ENCODE data around the gene ZBED4. TPM values are rescaled to one million over a fixed set of nuclear protein-coding genes. Genes with fewer than 3 reads are reported as not detected.

ZBED4 gene
- total RNA-seq, 1 donor from 2014 or later, result 4.1 TPM

GRCh38 chr22:49921508-49922278, 68.0 kb downstream of the ZBED4 start:
- DNase-seq, result no peak
- no peaks in the 10 kb centered on the region for H3K9me3 ChIP-seq (replicated peaks)
- H3K4me3 ChIP-seq, result no peak overlapping the region
- H3K27me3 ChIP-seq (ENCODE audit: low read depth), result no peaks in the 10 kb centered on the region
- no peak for TF ChIP-seq CTCF (IDR thresholded peaks at IDR 0.05; ENCODE audit: borderline replicate concordance)
- intact Hi-C loops (cut with micrococcal nuclease), result loop anchor here (10.0 kb wide), 2 partner anchors 73 to 113 kb away; no protein-coding TSS in a partner anchor
- H3K27ac ChIP-seq (replicated peaks), result no peak overlapping the region
- peaks cover 27% of the 10 kb centered on the region for H3K4me1 ChIP-seq
- H3K36me3 ChIP-seq, result peaks cover 49% of the 10 kb centered on the region

- no peak for DNase-seq
- Histone ChIP-seq H3K27me3 (ENCODE audit: low read depth) (no peaks in the 10 kb centered on the region), H3K36me3 (peaks cover 49% of the 10 kb centered on the region), H3K27ac (replicated peaks) (no peak overlapping the region), H3K4me1 (peaks cover 19% of the 10 kb centered on the region), H3K4me3 (no peak overlapping the region), H3K9me3 (replicated peaks) (no peaks in the 10 kb centered on the region)
- TF ChIP-seq CTCF (IDR thresholded peaks at IDR 0.05; ENCODE audit: borderline replicate concordance), result no peak
- intact Hi-C loops (cut with micrococcal nuclease), result loop anchor here (10.0 kb wide), 2 partner anchors 72 to 112 kb away; no protein-coding TSS in a partner anchor
Observed at GRCh38 chr22:49922484-49922883, 68.8 kb downstream of the ZBED4 start.

- intact Hi-C loops (cut with micrococcal nuclease), result loop anchor here (10.0 kb wide), 2 partner anchors 72 to 112 kb away; no protein-coding TSS in a partner anchor
- Histone ChIP-seq H3K36me3 (peaks cover 49% of the 10 kb centered on the region), H3K27ac (replicated peaks) (no peak overlapping the region), H3K27me3 (ENCODE audit: low read depth) (no peaks in the 10 kb centered on the region), H3K4me3 (no peak overlapping the region), H3K9me3 (replicated peaks) (no peaks in the 10 kb centered on the region), H3K4me1 (peaks cover 14% of the 10 kb centered on the region)
- no peak for TF ChIP-seq CTCF (IDR thresholded peaks at IDR 0.05; ENCODE audit: borderline replicate concordance)
- no peak for DNase-seq
Observed at GRCh38 chr22:49922926-49923325, 69.3 kb downstream of the ZBED4 start.

- intact Hi-C loops (cut with micrococcal nuclease), result loop anchor here (10.0 kb wide), 2 partner anchors 71 to 111 kb away; no protein-coding TSS in a partner anchor
- H3K4me3 ChIP-seq, result no peak overlapping the region
Observed at GRCh38 chr22:49923445-49923844, 69.8 kb downstream of the ZBED4 start.

More at GRCh38 chr22:49923445-49923844, 69.8 kb downstream of the ZBED4 start:
- Histone ChIP-seq H3K9me3 (replicated peaks) (no peaks in the 10 kb centered on the region), H3K27ac (replicated peaks) (no peak overlapping the region), H3K27me3 (ENCODE audit: low read depth) (peaks cover under 1% of the 10 kb centered on the region), H3K36me3 (peaks cover 49% of the 10 kb centered on the region), H3K4me1 (peaks cover 13% of the 10 kb centered on the region)
- DNase-seq, result no peak
- TF ChIP-seq CTCF (IDR thresholded peaks at IDR 0.05; ENCODE audit: borderline replicate concordance), result no peak
